Keratinocyte (primary cell): ENCODE measurements around the gene ZSCAN25.

Experiments used
- CTCF ChIP-seq, 3 experiments: IDR thresholded peaks in 1 of 3; conservative IDR thresholded peaks in 1 of 3; optimal IDR thresholded peaks in 1 of 3; 2 replicates in 2 of 3; 3 replicates in 1 of 3; pipeline versions ENCODE3 to v1.5.1; 2011; ENCODE audit warnings: low read length in 3 of 3, mild to moderate bottlenecking in 3 of 3, moderate library complexity in 2 of 3, control low read depth in 1 of 3, inconsistent platforms in 1 of 3; ENCODE audit not compliant: insufficient read depth in 2 of 3; ENCODE audit errors: extremely low read depth in 1 of 3
- EZH2 ChIP-seq: IDR thresholded peaks from one replicate; pipeline ENCODE4 v1.6.1; 2012; ENCODE audit warnings: inconsistent platforms, mild to moderate bottlenecking, low read length, moderate library complexity

DNA sequence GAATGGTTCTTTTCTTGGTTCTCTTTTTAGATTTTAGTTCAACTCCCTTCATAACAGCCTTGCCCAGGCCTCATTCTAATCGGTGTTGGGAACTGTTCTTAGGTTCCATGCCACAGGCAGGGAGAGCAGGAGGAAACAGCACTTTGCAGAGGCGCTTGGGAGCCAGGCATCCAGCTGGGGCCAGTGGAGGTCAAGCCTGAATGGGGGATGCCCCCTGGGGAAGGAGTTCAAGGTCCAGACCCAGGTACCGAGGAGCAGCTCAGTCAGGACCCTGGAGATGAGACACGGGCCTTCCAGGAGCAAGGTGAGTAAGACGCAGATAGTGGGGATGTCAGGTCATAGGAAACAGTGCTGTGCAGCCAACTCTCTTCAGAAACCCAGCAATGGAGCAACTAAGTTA is 4.5 kb downstream of the ZSCAN25 start:
- TF ChIP-seq CTCF (optimal IDR thresholded peaks at IDR 0.05 in 1 of 3, IDR thresholded peaks at IDR 0.05 in 1 of 3, conservative IDR thresholded peaks at IDR 0.05 in 1 of 3; ENCODE audit: extremely low read depth in 1 of 3, insufficient read depth in 2 of 3, low read length in 3 of 3) (no peak), EZH2 (no peak)
